Measurements from ENCODE around the gene PUS3. TPM values are rescaled to one million over a fixed set of nuclear protein-coding genes. Genes with fewer than 3 reads are reported as not detected.

Gene PUS3
- total RNA-seq, 4 donors from 2014 or later, result 3.3 to 6.6 (median 5.2) TPM

DNA sequence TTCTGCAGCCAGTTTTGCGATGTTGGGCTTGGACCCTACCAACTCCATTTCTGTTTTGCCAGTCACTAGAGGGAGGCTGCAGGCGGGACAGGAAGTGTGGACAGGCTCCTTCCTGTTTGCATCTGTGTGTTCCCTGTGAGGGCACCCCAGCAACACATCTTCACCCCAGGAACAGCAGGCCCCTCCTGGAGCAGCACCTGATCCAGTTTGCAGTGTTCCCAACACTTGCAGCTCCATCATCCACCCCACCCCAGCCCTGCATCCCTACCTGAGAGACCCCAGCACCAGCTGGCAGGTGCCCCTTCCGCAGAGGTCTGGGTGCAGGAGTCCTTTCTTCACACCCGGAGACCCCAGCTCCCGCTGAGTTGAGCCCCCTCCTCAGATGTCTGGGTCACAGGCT lies 35.4 kb upstream of the PUS3 start:
- TF ChIP-seq, protein P1, sequence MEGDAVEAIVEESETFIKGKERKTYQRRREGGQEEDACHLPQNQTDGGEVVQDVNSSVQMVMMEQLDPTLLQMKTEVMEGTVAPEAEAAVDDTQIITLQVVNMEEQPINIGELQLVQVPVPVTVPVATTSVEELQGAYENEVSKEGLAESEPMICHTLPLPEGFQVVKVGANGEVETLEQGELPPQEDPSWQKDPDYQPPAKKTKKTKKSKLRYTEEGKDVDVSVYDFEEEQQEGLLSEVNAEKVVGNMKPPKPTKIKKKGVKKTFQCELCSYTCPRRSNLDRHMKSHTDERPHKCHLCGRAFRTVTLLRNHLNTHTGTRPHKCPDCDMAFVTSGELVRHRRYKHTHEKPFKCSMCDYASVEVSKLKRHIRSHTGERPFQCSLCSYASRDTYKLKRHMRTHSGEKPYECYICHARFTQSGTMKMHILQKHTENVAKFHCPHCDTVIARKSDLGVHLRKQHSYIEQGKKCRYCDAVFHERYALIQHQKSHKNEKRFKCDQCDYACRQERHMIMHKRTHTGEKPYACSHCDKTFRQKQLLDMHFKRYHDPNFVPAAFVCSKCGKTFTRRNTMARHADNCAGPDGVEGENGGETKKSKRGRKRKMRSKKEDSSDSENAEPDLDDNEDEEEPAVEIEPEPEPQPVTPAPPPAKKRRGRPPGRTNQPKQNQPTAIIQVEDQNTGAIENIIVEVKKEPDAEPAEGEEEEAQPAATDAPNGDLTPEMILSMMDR (IDR thresholded peaks at IDR 0.05), result no peak
- TF ChIP-seq POLR2A (IDR thresholded peaks at IDR 0.05) (no peak), EP300 (IDR thresholded peaks at IDR 0.05) (no peak)
- no peak for DNase-seq (ENCODE audit: low spot score in 2 of 2)
- H3K36me3 ChIP-seq, result no peaks in the 10 kb centered on the region
- H3K9me3 ChIP-seq, result no peaks in the 10 kb centered on the region
- H3K27me3 ChIP-seq, result no peaks in the 10 kb centered on the region
- WGBS, 2 donors, result 91 to 95% methylated on average over 5 of the region's 5 CpGs
- H3K4me1 ChIP-seq, result no peaks in the 10 kb centered on the region
- no peak overlapping the region for H3K27ac ChIP-seq
- no peak overlapping the region for H3K4me3 ChIP-seq

DNA sequence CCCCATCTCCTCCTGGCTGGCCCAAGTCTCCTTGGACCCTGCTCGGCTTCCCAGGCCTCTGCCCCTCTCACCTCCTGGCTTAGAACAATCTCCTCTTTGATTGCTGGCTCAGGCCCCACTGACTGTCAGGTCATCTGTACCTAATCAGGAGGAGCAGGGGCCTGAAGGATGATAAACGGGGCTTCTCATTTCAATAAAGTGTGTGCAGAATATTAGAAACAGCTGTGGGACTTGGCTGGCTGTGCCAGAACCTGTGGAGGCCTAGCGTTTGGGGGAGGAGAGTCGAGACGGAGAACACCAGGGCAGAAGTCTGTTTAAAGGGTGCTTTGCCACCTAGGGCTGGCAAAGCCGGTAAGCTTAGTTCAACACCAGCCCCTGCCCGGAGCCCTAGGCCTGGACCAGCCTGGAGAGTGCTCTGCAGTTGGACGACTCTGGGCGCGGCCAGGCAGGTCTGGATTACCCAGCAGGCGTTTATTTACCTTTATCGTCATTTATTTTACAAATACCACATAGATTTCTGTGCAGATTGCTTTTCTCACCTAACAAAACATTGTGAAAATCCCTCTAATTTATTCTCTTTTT lies 32.7 kb upstream of the PUS3 start:
- no peak for TF ChIP-seq POLR2A (IDR thresholded peaks at IDR 0.05)
- TF ChIP-seq EP300 (IDR thresholded peaks at IDR 0.05), result no peak
- TF ChIP-seq, protein P1 (IDR thresholded peaks at IDR 0.05), result no peak
- H3K27ac ChIP-seq, result no peak overlapping the region
- no peak for DNase-seq (ENCODE audit: low spot score in 2 of 2)
- no peak overlapping the region for H3K4me3 ChIP-seq
- no peaks in the 10 kb centered on the region for H3K36me3 ChIP-seq
- 56 to 62% methylated on average over 12 of the region's 12 CpGs for WGBS, 2 donors
- H3K9me3 ChIP-seq, result no peaks in the 10 kb centered on the region
- H3K27me3 ChIP-seq, result no peaks in the 10 kb centered on the region
- H3K4me1 ChIP-seq, result no peaks in the 10 kb centered on the region

- 93 to 94% methylated on average over 2 of the region's 2 CpGs for WGBS, 2 donors
- no peak for DNase-seq (ENCODE audit: low spot score in 2 of 2)
- no peak overlapping the region for H3K4me3 ChIP-seq
- H3K4me1 ChIP-seq, result no peaks in the 10 kb centered on the region
- TF ChIP-seq POLR2A (IDR thresholded peaks at IDR 0.05), result no peak
- no peak overlapping the region for H3K27ac ChIP-seq
- no peaks in the 10 kb centered on the region for H3K9me3 ChIP-seq
- H3K27me3 ChIP-seq, result no peaks in the 10 kb centered on the region
- H3K36me3 ChIP-seq, result no peaks in the 10 kb centered on the region
Observed at GRCh38 chr11:125935056-125935455, 32.0 kb upstream of the PUS3 start.

DNA sequence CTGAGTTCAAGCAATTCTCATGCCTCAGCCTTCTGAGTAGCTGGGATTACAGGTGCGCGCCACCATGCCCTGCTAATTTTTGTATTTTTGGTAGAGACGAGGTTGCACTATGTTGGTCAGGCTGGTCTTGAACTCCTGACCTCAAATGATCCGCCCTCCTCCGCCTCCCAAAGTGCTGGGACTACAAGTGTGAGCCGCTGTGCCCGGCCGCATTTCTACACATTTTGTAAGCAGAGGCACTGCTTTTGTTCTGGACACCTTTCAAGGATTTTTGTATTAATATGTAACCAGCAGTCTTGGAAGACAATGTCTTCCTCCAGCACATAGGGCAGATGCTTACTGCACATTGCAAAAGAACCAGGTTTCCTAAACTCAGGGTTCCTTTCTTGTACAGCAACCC lies 31.5 kb upstream of the PUS3 start:
- H3K9me3 ChIP-seq, result no peaks in the 10 kb centered on the region
- WGBS, 2 donors, result 95 to 97% methylated on average over 8 of the region's 8 CpGs
- H3K4me1 ChIP-seq, result no peaks in the 10 kb centered on the region
- no peak overlapping the region for H3K27ac ChIP-seq
- no peaks in the 10 kb centered on the region for H3K36me3 ChIP-seq
- TF ChIP-seq EP300 (IDR thresholded peaks at IDR 0.05) (no peak), POLR2A (IDR thresholded peaks at IDR 0.05) (no peak)
- TF ChIP-seq, protein P1 (IDR thresholded peaks at IDR 0.05), result no peak
- DNase-seq (ENCODE audit: low spot score in 2 of 2), result no peak
- no peaks in the 10 kb centered on the region for H3K27me3 ChIP-seq
- H3K4me3 ChIP-seq, result no peak overlapping the region

GRCh38 chr11:125933030-125933813 lies 30.2 kb upstream of the PUS3 start:
- no peaks in the 10 kb centered on the region for H3K36me3 ChIP-seq
- WGBS, 2 donors, result 66 to 74% methylated on average over 12 of the region's 12 CpGs
- no peaks in the 10 kb centered on the region for H3K9me3 ChIP-seq
- H3K27me3 ChIP-seq, result no peaks in the 10 kb centered on the region
- H3K27ac ChIP-seq, result no peak overlapping the region
- DNase-seq (ENCODE audit: low spot score in 2 of 2), result no peak
- TF ChIP-seq, protein P1 (IDR thresholded peaks at IDR 0.05), result no peak
- TF ChIP-seq POLR2A (IDR thresholded peaks at IDR 0.05) (no peak), EP300 (IDR thresholded peaks at IDR 0.05) (no peak)
- H3K4me3 ChIP-seq, result no peak overlapping the region
- H3K4me1 ChIP-seq, result no peaks in the 10 kb centered on the region
